Measurements from ENCODE around the gene STK26.

- TF ChIP-seq, protein P1, sequence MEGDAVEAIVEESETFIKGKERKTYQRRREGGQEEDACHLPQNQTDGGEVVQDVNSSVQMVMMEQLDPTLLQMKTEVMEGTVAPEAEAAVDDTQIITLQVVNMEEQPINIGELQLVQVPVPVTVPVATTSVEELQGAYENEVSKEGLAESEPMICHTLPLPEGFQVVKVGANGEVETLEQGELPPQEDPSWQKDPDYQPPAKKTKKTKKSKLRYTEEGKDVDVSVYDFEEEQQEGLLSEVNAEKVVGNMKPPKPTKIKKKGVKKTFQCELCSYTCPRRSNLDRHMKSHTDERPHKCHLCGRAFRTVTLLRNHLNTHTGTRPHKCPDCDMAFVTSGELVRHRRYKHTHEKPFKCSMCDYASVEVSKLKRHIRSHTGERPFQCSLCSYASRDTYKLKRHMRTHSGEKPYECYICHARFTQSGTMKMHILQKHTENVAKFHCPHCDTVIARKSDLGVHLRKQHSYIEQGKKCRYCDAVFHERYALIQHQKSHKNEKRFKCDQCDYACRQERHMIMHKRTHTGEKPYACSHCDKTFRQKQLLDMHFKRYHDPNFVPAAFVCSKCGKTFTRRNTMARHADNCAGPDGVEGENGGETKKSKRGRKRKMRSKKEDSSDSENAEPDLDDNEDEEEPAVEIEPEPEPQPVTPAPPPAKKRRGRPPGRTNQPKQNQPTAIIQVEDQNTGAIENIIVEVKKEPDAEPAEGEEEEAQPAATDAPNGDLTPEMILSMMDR (IDR thresholded peaks at IDR 0.05; ENCODE audit: borderline replicate concordance, extremely low read depth, low read length, poor library complexity, severe bottlenecking), result no peak
- no peak for TF ChIP-seq EZH2 (IDR thresholded peaks at IDR 0.05; ENCODE audit: borderline replicate concordance, low read depth, low read length, severe bottlenecking)
Observed at GRCh38 chrX:132044953-132045352, 21.9 kb downstream of the STK26 start.
